MM.1S (cell line): Measurements from ENCODE around the gene SDSL.

Experiments used
- DNase-seq: peaks from one replicate; pipeline ENCODE4 v3.0.0-alpha.2; 2015
- H2AFZ ChIP-seq: fragments of 300-600 bp; sonication (generic); 2 replicates; pipeline ENCODE4 v1.6.0; 2016; ENCODE audit warnings: antibody characterized with exemption, low read length
- H3F3A ChIP-seq: fragments of 300-600 bp; sonication (generic); 2 replicates; pipeline ENCODE4 v1.6.1; 2016; ENCODE audit warnings: mild to moderate bottlenecking, antibody characterized with exemption, low read length, moderate library complexity, mixed read lengths; ENCODE audit not compliant: insufficient read depth
- H3K27ac ChIP-seq: fragments of 300-600 bp; sonication (generic); 2 replicates; pipeline ENCODE4 v1.5.1; 2016; ENCODE audit warnings: mild to moderate bottlenecking, low read length
- H3K27me3 ChIP-seq: fragments of 300-600 bp; sonication (generic); replicated peaks from 2 replicates; pipeline ENCODE4 v1.6.0; 2016; ENCODE audit warnings: low read length; ENCODE audit not compliant: insufficient read depth
- H3K36me3 ChIP-seq: fragments of 300-600 bp; sonication (generic); replicated peaks from 2 replicates; pipeline ENCODE4 v1.6.1; 2016; ENCODE audit warnings: mild to moderate bottlenecking, low read length, mixed read lengths; ENCODE audit not compliant: insufficient read depth
- H3K4me1 ChIP-seq: fragments of 300-600 bp; sonication (generic); 2 replicates; pipeline ENCODE4 v1.6.1; 2016; ENCODE audit warnings: low read length, mixed read lengths
- H3K4me2 ChIP-seq: fragments of 300-600 bp; sonication (generic); 2 replicates; pipeline ENCODE4 v1.6.0; 2016; ENCODE audit warnings: low read depth, low read length
- H3K4me3 ChIP-seq: fragments of 300-600 bp; sonication (generic); 2 replicates; pipeline ENCODE4 v1.5.1; 2016; ENCODE audit warnings: low read length, mixed read lengths
- H3K79me2 ChIP-seq: fragments of 300-600 bp; sonication (generic); 2 replicates; pipeline ENCODE4 v1.6.1; 2016; ENCODE audit warnings: mixed run types, low read length, mixed read lengths
- H3K9ac ChIP-seq: fragments of 300-600 bp; sonication (generic); 2 replicates; pipeline ENCODE4 v1.6.1; 2016; ENCODE audit warnings: low read length, mixed read lengths
- H3K9me2 ChIP-seq: fragments of 300-600 bp; sonication (generic); replicated peaks from 2 replicates; pipeline ENCODE4 v1.6.1; 2016; ENCODE audit warnings: mild to moderate bottlenecking, low read length, mixed read lengths; ENCODE audit not compliant: insufficient read depth
- H3K9me3 ChIP-seq: fragments of 300-600 bp; sonication (generic); replicated peaks from 2 replicates; pipeline ENCODE4 v1.6.1; 2016; ENCODE audit warnings: mild to moderate bottlenecking, low read length, mixed read lengths; ENCODE audit not compliant: insufficient read depth
- H4K20me1 ChIP-seq: fragments of 300-600 bp; sonication (generic); 2 replicates; pipeline ENCODE4 v1.6.1; 2016; ENCODE audit warnings: mild to moderate bottlenecking, low read length, moderate library complexity, mixed read lengths; ENCODE audit not compliant: insufficient read depth
- CTCF ChIP-seq: fragments of 300-600 bp; sonication (generic); IDR thresholded peaks from 2 replicates; pipeline ENCODE4 v1.5.1; 2016; ENCODE audit warnings: antibody characterized with exemption, low read length, mixed read lengths
- EZH2 ChIP-seq: fragments of 300-600 bp; sonication (generic); optimal IDR thresholded peaks from 2 replicates; pipeline ENCODE3; 2017; ENCODE audit warnings: low read depth, mild to moderate bottlenecking, antibody characterized with exemption, low read length, mixed read lengths
- EZH2phosphoT487 ChIP-seq: fragments of 300-600 bp; sonication (generic); IDR thresholded peaks from 2 replicates; pipeline ENCODE4 v1.6.1; 2018; ENCODE audit warnings: antibody characterized with exemption, low read length

The SDSL gene

DNA sequence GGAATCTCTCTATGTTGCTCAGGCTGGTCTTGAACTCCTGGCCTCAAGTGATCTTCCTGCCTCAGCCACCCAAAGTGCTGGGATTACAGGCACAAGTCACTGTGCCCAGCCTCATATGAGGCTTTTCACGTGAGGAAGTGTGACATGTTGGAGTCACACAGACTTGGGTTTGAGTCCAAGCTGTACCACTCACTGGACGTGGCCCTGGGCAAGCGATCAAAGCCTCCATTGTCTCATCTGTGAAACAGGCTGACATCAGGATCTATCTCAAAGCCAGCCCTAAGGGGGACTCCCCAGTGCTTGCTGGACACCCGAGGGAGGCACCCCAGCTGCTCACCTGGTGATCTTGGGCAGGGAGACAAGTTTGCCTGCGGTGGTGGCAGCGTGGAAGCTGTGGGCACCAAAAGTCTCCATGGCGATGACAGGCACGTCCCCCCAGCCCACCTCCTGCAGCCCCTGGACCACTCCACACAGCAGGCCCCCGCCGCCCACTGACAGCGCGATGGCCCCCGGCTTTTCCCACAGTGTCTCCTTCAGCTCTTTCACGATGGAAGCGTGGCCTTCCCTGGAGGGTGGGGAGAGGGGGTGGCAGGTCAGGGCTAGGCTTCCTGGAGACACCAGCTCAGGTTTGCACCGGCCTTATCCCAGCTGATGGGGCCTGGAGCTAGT is 25.2 kb upstream of the SDSL start:
- DNase-seq, result no peak
- Histone ChIP-seq H3K27me3 (no peaks in the 10 kb centered on the region), H3K4me3 (no peak overlapping the region), H3K4me1 (no peaks in the 10 kb centered on the region), H3K79me2 (no peaks in the 10 kb centered on the region), H3K9me2 (no peaks in the 10 kb centered on the region), H4K20me1 (no peaks in the 10 kb centered on the region), H3K4me2 (no peak overlapping the region), H3K9ac (no peak overlapping the region), H3K9me3 (no peaks in the 10 kb centered on the region), H3K27ac (no peak overlapping the region), H3K36me3 (no peaks in the 10 kb centered on the region), H3F3A (no peaks in the 10 kb centered on the region), H2AFZ (no peak overlapping the region)
- TF ChIP-seq CTCF (no peak), EZH2phosphoT487 (no peak), EZH2 (no peak)

- no peaks in the 10 kb centered on the region for H3K9me2 ChIP-seq
- no peaks in the 10 kb centered on the region for H3K36me3 ChIP-seq
- no peak for DNase-seq
- H3K79me2 ChIP-seq, result no peaks in the 10 kb centered on the region
- H4K20me1 ChIP-seq, result no peaks in the 10 kb centered on the region
- H3K4me2 ChIP-seq, result no peak overlapping the region
- no peaks in the 10 kb centered on the region for H3F3A ChIP-seq
- H2AFZ ChIP-seq, result no peak overlapping the region
- TF ChIP-seq EZH2phosphoT487, result no peak
- no peak overlapping the region for H3K4me3 ChIP-seq
- no peaks in the 10 kb centered on the region for H3K4me1 ChIP-seq
- H3K27ac ChIP-seq, result no peak overlapping the region
- no peak overlapping the region for H3K9ac ChIP-seq
- no peaks in the 10 kb centered on the region for H3K27me3 ChIP-seq
- H3K9me3 ChIP-seq, result no peaks in the 10 kb centered on the region
These were observed 24.5 kb upstream of the SDSL start for GRCh38 chr12:113397497-113398197.

DNA sequence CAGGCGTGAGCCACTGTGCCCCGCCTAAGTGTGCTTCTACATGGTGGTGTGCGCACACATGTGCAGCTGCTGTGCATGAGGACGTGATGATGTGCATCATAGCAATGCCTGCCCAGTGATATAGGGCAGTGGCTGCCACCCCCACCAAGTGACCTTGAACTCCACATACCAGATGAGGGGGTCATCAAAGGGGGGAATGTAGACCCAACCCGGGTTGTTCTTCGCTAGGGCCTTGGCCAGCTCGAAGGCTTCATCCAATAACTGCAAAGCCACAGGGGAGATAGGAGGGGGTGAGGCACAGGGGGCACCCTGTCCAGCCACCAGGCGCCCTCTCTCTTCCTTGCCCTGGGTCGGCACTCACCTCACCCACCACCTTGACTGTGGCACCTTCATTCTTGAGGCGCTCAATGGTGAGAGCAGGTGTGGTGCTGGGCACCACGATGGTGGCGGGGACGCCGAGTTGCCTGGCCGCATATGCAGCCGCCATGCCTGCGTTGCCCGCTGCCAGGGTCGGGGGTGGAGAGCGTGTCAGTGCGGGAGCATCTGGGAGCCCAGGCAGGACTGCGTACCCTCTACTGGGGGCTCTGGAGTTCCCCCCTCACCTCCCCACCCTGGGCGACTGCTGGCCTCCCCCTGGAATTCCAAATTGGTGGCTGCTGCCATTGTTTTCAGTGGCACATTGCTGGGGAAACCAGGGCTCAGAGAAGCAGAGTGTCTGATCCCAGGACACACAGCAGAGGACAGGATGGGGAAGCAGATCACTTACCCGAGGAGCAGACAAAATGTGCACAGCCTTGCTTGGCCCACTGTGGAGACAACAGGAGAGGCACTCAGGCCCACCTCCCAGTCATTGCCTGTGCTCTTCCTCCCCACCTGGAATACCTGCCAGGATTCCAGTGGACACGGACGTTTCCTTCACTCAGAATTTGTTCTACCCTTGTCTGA is 23.6 kb upstream of the SDSL start:
- H3K27ac ChIP-seq, result no peak overlapping the region
- H3K4me1 ChIP-seq, result no peaks in the 10 kb centered on the region
- H3F3A ChIP-seq, result no peaks in the 10 kb centered on the region
- no peak overlapping the region for H2AFZ ChIP-seq
- H3K9ac ChIP-seq, result no peak overlapping the region
- no peaks in the 10 kb centered on the region for H4K20me1 ChIP-seq
- no peaks in the 10 kb centered on the region for H3K36me3 ChIP-seq
- no peaks in the 10 kb centered on the region for H3K9me3 ChIP-seq
- H3K9me2 ChIP-seq, result no peaks in the 10 kb centered on the region
- H3K79me2 ChIP-seq, result no peaks in the 10 kb centered on the region
- DNase-seq, result no peak
- no peak for TF ChIP-seq EZH2
- no peak for TF ChIP-seq EZH2phosphoT487
- no peak for TF ChIP-seq CTCF
- H3K27me3 ChIP-seq, result no peaks in the 10 kb centered on the region
- H3K4me3 ChIP-seq, result no peak overlapping the region
- no peak overlapping the region for H3K4me2 ChIP-seq
